GM20000 (cell line): ENCODE results near the gene RFX8.

Experiments used
- DNase-seq: peaks from one replicate; pipeline ENCODE4 v3.0.0; 2012; ENCODE audit warnings: low spot score
- TF ChIP-seq, protein P1 (sequence below): IDR thresholded peaks from 2 replicates; pipeline ENCODE4 v1.5.1; 2012; ENCODE audit warnings: mild to moderate bottlenecking, control low read depth; ENCODE audit errors: extremely low read depth, missing control alignments

RFX8 gene

DNA sequence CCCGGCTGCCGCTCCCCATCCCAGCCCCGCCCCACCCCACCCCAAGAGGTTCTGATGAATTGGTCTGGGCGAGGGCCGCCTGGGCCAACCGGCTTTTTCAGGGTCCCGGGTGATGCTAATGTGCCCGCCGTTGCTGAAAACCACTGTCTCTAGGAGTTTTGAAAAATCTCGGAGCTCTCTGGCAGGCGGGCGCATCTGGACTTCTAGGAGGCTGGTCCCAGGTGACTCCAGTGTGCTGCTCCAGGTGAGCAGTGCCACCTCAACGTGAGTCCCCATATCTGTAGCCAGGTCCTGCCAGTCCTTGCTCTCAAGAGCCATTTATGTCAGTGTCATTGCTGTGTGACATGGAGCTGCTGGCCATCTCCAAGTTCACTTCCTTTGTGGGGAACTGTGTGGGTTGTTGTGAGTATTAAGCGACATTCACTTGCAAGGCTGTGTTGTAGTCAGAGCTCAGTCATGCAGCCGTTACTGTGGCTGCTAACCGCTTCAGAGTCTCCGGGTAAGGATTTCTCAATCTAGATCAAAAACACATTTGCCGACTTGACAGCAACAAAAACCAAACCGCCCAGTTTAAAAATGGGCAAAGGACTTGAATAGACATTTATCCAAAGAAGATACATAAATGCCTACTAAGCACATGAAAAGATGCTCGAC is at the start of gene RFX8:
Gene RFX8 (minus strand): TSS at position 382 of the 654 bp plus-strand sequence. CDS start 8,264 bp downstream, outside the sequence.
- DNase-seq = peak; percentile 63
- TF ChIP-seq, protein P1, sequence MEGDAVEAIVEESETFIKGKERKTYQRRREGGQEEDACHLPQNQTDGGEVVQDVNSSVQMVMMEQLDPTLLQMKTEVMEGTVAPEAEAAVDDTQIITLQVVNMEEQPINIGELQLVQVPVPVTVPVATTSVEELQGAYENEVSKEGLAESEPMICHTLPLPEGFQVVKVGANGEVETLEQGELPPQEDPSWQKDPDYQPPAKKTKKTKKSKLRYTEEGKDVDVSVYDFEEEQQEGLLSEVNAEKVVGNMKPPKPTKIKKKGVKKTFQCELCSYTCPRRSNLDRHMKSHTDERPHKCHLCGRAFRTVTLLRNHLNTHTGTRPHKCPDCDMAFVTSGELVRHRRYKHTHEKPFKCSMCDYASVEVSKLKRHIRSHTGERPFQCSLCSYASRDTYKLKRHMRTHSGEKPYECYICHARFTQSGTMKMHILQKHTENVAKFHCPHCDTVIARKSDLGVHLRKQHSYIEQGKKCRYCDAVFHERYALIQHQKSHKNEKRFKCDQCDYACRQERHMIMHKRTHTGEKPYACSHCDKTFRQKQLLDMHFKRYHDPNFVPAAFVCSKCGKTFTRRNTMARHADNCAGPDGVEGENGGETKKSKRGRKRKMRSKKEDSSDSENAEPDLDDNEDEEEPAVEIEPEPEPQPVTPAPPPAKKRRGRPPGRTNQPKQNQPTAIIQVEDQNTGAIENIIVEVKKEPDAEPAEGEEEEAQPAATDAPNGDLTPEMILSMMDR = no peak

DNA sequence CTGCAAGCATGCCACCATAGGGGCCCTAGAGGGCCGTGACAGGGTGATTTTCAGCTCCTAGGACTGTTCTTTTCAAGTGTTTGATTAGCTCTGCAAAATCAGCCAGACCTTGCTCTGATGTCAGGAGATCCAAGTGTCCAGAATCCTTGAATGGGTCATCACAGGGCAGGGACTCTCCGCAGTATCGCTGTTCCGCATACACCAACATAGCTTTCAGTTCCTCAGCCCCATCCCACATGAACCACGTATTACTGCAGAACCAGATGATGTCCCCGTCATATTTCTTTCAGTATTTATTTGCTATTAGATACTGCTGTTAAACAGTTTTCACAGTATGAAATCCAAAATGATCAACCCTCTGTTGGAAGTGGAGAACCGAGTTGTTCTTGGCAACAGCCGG is 46.6 kb upstream of the RFX8 start:
- TF ChIP-seq, protein P1 = no peak
- DNase-seq = no peak

DNA sequence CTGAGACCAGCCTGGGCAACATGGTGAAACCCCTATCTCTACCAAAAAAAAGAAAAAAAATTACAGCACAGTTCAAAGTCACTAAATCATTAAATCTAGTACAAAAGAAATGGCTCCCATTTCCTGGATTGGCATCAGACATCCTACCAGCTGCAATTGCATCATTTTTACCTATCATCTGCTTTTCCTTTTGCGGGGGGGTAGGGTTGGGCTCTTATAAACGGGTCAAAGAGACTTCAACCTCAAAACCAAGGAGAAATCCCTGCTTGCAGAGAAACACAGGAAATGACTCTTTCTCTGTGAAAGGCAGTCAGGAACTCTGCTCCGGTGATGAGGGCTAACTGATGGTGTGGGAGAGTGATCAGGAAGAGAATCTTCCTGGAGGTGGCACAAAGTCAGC is 45.3 kb upstream of the RFX8 start:
- DNase-seq = no peak
- TF ChIP-seq, protein P1 = no peak

DNA sequence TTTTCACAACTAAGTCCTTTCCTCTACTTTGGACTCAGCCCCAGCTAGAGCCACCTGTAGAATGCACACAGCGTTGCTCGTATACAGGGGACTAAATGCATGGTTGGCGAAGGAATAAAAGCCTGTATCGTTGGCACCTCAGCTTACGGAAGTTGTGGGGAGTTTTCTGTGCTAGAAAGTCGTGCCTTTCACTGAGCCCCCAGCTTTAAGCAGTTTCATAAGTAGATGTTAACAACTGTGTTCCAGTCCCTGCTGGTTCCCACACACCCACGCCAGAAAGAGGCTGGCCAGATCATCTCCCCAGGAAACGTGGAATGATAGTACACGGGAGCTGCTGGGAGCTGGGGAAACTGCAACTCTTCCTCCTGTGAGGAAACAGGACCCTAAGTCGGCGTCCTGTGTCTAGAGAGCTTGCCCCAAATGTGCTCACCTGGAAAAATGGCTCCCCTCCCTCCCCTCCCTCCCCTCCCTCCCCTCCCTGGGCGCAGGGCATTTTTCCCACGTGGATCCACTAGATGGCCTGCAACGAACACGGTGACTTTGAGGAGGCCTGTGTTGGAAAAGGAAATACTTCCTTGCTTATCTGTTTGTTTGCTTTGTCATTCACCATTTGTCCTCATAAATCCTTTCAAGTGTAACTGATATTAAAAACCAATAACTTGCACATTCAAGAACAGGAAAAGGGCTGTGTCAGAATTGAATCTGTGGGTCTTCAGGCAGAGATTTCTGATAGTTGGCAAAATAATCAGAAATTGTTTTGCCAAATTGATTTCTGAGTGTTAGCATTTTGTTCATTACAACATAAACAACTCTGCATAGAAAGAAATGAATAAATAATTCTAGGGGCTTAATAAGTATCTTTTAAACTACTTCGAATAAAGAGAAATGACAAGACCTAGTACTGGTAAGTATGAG is 43.9 kb upstream of the RFX8 start:
- no peak for DNase-seq
- TF ChIP-seq, protein P1 = no peak

DNA sequence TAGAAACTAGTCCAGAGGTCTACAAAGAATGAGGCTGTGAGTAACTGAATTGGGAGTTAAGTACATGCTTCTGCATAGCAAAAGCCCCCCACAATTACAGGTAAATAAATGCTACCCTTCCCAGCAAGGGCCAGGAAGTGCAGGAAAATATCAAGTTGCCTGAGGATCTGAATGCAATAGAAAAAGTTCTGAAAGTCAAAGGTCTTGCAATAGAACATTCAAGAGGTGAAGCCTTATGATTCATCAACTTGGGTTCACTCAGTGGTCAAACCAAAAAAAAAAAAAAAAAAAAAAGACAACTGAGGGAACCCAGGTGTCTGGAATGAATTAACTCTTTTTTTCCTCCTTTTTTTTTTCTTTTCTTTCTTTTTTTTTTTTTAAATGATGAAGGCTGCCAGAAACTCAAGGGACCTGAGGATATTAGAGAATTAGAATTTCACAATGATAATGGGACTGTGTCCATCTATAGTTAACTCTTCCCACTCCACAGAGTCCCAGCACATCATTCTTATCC is 42.9 kb upstream of the RFX8 start:
- no peak for DNase-seq
- TF ChIP-seq, protein P1 = no peak

DNA sequence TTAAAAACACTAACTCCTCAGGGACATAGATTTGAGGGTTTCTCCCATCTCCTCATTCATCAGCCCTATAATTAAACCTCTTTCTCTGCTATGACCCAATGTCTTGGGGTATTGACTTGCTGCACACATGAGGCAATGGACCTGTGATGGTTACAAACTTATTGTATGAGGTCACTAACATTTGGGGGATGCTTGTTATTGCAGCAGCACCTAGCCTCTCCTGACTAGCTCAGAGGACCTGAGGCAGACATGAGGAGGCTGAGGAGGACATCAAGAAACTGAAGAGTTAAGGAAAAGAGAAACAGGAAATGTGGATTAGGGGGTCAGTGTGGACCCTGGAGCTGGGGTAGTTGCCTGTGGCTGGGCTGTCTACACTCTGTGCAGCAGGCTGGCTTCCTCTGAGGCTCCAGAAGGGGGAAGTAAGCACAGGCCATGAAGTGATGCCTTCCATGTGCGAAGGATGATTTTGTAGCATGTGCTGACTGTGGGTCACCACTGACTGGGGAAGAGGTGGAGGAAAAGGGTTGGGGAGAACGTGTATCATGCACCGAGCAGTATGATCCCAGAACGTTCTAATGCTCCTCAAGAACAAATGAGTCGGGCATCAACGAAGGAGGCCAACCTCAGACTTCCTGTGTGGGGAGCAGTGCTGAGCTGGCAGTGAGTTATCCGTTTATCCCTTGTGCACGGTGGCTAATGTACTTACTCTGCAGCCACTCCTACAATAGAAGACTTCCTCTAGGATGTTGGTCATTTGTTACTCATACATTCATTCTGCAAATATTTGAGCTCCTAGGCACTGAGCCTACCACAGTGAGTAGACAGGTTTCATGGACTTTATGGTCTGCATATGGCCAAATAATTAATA is 42.1 kb upstream of the RFX8 start:
- no peak for DNase-seq
- TF ChIP-seq, protein P1 = no peak
